Measurements from ENCODE around the gene RNASE13.

Gene RNASE13

GRCh38 chr14:21034707-21035106 is at the start of gene RNASE13:
RNASE13 (minus strand) TSS chr14:21034807; CDS start chr14:21034288, 519 bp downstream.
- Histone ChIP-seq H3K9ac (ENCODE audit: low read length) (no peak within 1 kb of the TSS), H3K4me1 (ENCODE audit: insufficient read depth, low read length) (peaks cover 19% of the 10 kb centered on the region), H3K4me3 (ENCODE audit: low read depth in 1 of 2, low read length in 2 of 2) (no peak within 1 kb of the TSS), H3K27ac (ENCODE audit: low read depth, low read length) (no peak within 1 kb of the TSS), H3K36me3 (ENCODE audit: insufficient read depth, low read length) (no peaks in the 10 kb centered on the region), H3K9me3 (ENCODE audit: low read length) (no peaks in the 10 kb centered on the region), H3K27me3 (ENCODE audit: control insufficient read depth in 1 of 2, insufficient read depth in 2 of 2, low read length in 2 of 2) (no peaks in the 10 kb centered on the region)

- Histone ChIP-seq H3K9ac (ENCODE audit: low read length) (no peak overlapping the region), H3K27me3 (ENCODE audit: control insufficient read depth in 1 of 2, insufficient read depth in 2 of 2, low read length in 2 of 2) (no peaks in the 10 kb centered on the region), H3K4me1 (ENCODE audit: insufficient read depth, low read length) (no peaks in the 10 kb centered on the region), H3K36me3 (ENCODE audit: insufficient read depth, low read length) (peaks cover 76% of the 10 kb centered on the region), H3K9me3 (ENCODE audit: low read length) (no peaks in the 10 kb centered on the region), H3K27ac (ENCODE audit: low read depth, low read length) (no peak overlapping the region), H3K4me3 (ENCODE audit: low read depth in 1 of 2, low read length in 2 of 2) (no peak overlapping the region)
These were observed 49.8 kb upstream of the RNASE13 start for GRCh38 chr14:21084396-21084795.

GRCh38 chr14:21083565-21084325 is 49.1 kb upstream of the RNASE13 start:
- Histone ChIP-seq H3K9me3 (ENCODE audit: low read length) (no peaks in the 10 kb centered on the region), H3K4me3 (ENCODE audit: low read depth in 1 of 2, low read length in 2 of 2) (no peak overlapping the region), H3K9ac (ENCODE audit: low read length) (no peak overlapping the region), H3K36me3 (ENCODE audit: insufficient read depth, low read length) (peaks cover 77% of the 10 kb centered on the region), H3K27ac (ENCODE audit: low read depth, low read length) (no peak overlapping the region), H3K4me1 (ENCODE audit: insufficient read depth, low read length) (no peaks in the 10 kb centered on the region), H3K27me3 (ENCODE audit: control insufficient read depth in 1 of 2, insufficient read depth in 2 of 2, low read length in 2 of 2) (no peaks in the 10 kb centered on the region)

- H3K27ac ChIP-seq (ENCODE audit: low read depth, low read length), result no peak overlapping the region
These were observed 47.0 kb upstream of the RNASE13 start for GRCh38 chr14:21081521-21082142.

GRCh38 chr14:21078726-21079125 is 44.1 kb upstream of the RNASE13 start:
- no peak overlapping the region for H3K27ac ChIP-seq (ENCODE audit: low read depth, low read length)
- H3K9me3 ChIP-seq (ENCODE audit: low read length), result no peaks in the 10 kb centered on the region
- H3K9ac ChIP-seq (ENCODE audit: low read length), result no peak overlapping the region
- H3K36me3 ChIP-seq (ENCODE audit: insufficient read depth, low read length), result peaks cover 84% of the 10 kb centered on the region
- H3K27me3 ChIP-seq (ENCODE audit: control insufficient read depth in 1 of 2, insufficient read depth in 2 of 2, low read length in 2 of 2), result no peaks in the 10 kb centered on the region
- no peak overlapping the region for H3K4me3 ChIP-seq (ENCODE audit: low read depth in 1 of 2, low read length in 2 of 2)
- no peaks in the 10 kb centered on the region for H3K4me1 ChIP-seq (ENCODE audit: insufficient read depth, low read length)

More at GRCh38 chr14:21081521-21082142, 47.0 kb upstream of the RNASE13 start:
- H3K9me3 ChIP-seq (ENCODE audit: low read length), result no peaks in the 10 kb centered on the region
- H3K4me1 ChIP-seq (ENCODE audit: insufficient read depth, low read length), result no peaks in the 10 kb centered on the region
- H3K4me3 ChIP-seq (ENCODE audit: low read depth in 1 of 2, low read length in 2 of 2), result no peak overlapping the region
- H3K9ac ChIP-seq (ENCODE audit: low read length), result no peak overlapping the region
- no peaks in the 10 kb centered on the region for H3K27me3 ChIP-seq (ENCODE audit: control insufficient read depth in 1 of 2, insufficient read depth in 2 of 2, low read length in 2 of 2)
- H3K36me3 ChIP-seq (ENCODE audit: insufficient read depth, low read length), result peaks cover 86% of the 10 kb centered on the region

- no peaks in the 10 kb centered on the region for H3K9me3 ChIP-seq (ENCODE audit: low read length)
- H3K4me1 ChIP-seq (ENCODE audit: insufficient read depth, low read length), result no peaks in the 10 kb centered on the region
- H3K9ac ChIP-seq (ENCODE audit: low read length), result no peak overlapping the region
- no peak overlapping the region for H3K4me3 ChIP-seq (ENCODE audit: low read depth in 1 of 2, low read length in 2 of 2)
- no peak overlapping the region for H3K27ac ChIP-seq (ENCODE audit: low read depth, low read length)
- no peaks in the 10 kb centered on the region for H3K27me3 ChIP-seq (ENCODE audit: control insufficient read depth in 1 of 2, insufficient read depth in 2 of 2, low read length in 2 of 2)
- H3K36me3 ChIP-seq (ENCODE audit: insufficient read depth, low read length), result peaks cover 89% of the 10 kb centered on the region
These were observed 43.7 kb upstream of the RNASE13 start for GRCh38 chr14:21078287-21078686.

- Histone ChIP-seq H3K9me3 (ENCODE audit: low read length) (no peaks in the 10 kb centered on the region), H3K9ac (ENCODE audit: low read length) (no peak overlapping the region), H3K27me3 (ENCODE audit: control insufficient read depth in 1 of 2, insufficient read depth in 2 of 2, low read length in 2 of 2) (no peaks in the 10 kb centered on the region), H3K4me3 (ENCODE audit: low read depth in 1 of 2, low read length in 2 of 2) (no peak overlapping the region), H3K27ac (ENCODE audit: low read depth, low read length) (no peak overlapping the region), H3K4me1 (ENCODE audit: insufficient read depth, low read length) (peaks cover 5% of the 10 kb centered on the region), H3K36me3 (ENCODE audit: insufficient read depth, low read length) (peaks cover 91% of the 10 kb centered on the region)
These were observed 43.1 kb upstream of the RNASE13 start for GRCh38 chr14:21077672-21078071.

GRCh38 chr14:21075719-21076437 is 41.3 kb upstream of the RNASE13 start:
- no peak overlapping the region for H3K4me3 ChIP-seq (ENCODE audit: low read depth in 1 of 2, low read length in 2 of 2)
- peaks cover 76% of the 10 kb centered on the region for H3K36me3 ChIP-seq (ENCODE audit: insufficient read depth, low read length)
- H3K9ac ChIP-seq (ENCODE audit: low read length), result no peak overlapping the region
- no peak overlapping the region for H3K27ac ChIP-seq (ENCODE audit: low read depth, low read length)
- H3K9me3 ChIP-seq (ENCODE audit: low read length), result no peaks in the 10 kb centered on the region
- peaks cover 13% of the 10 kb centered on the region for H3K4me1 ChIP-seq (ENCODE audit: insufficient read depth, low read length)
- no peaks in the 10 kb centered on the region for H3K27me3 ChIP-seq (ENCODE audit: control insufficient read depth in 1 of 2, insufficient read depth in 2 of 2, low read length in 2 of 2)

- H3K27me3 ChIP-seq (ENCODE audit: control insufficient read depth in 1 of 2, insufficient read depth in 2 of 2, low read length in 2 of 2), result no peaks in the 10 kb centered on the region
- peaks cover 64% of the 10 kb centered on the region for H3K36me3 ChIP-seq (ENCODE audit: insufficient read depth, low read length)
- H3K27ac ChIP-seq (ENCODE audit: low read depth, low read length), result no peak overlapping the region
- H3K4me3 ChIP-seq (ENCODE audit: low read depth in 1 of 2, low read length in 2 of 2), result no peak overlapping the region
- H3K9ac ChIP-seq (ENCODE audit: low read length), result no peak overlapping the region
- peaks cover 14% of the 10 kb centered on the region for H3K4me1 ChIP-seq (ENCODE audit: insufficient read depth, low read length)
- no peaks in the 10 kb centered on the region for H3K9me3 ChIP-seq (ENCODE audit: low read length)
These were observed 40.0 kb upstream of the RNASE13 start for GRCh38 chr14:21074398-21075272.

GRCh38 chr14:21073921-21074320 is 39.3 kb upstream of the RNASE13 start:
- Histone ChIP-seq H3K9ac (ENCODE audit: low read length) (no peak overlapping the region), H3K27me3 (ENCODE audit: control insufficient read depth in 1 of 2, insufficient read depth in 2 of 2, low read length in 2 of 2) (no peaks in the 10 kb centered on the region), H3K4me3 (ENCODE audit: low read depth in 1 of 2, low read length in 2 of 2) (no peak overlapping the region), H3K27ac (ENCODE audit: low read depth, low read length) (no peak overlapping the region), H3K4me1 (ENCODE audit: insufficient read depth, low read length) (peaks cover 21% of the 10 kb centered on the region), H3K36me3 (ENCODE audit: insufficient read depth, low read length) (peaks cover 56% of the 10 kb centered on the region), H3K9me3 (ENCODE audit: low read length) (no peaks in the 10 kb centered on the region)
